ENCODE results near the gene SGTA.

GRCh38 chr19:2732157-2732725 lies 50.8 kb downstream of the SGTA start:
- no peak for TF ChIP-seq CTCF (IDR thresholded peaks at IDR 0.05)
- no peak for TF ChIP-seq POLR2AphosphoS5 (IDR thresholded peaks at IDR 0.05)
- TF ChIP-seq POLR2A (IDR thresholded peaks at IDR 0.05) = no peak

Data from prostate gland (tissue), 2 donors.